H1 (cell line): ENCODE measurements around the gene SCGB1D4. TPM values are rescaled to one million over a fixed set of nuclear protein-coding genes. Genes with fewer than 3 reads are reported as not detected.
"Not testable (repeated sequence)": the region's sequence is repeated elsewhere in the genome, so short reads cannot be mapped to it uniquely, and the experiment has no call there.

Experiments
- CTCF ChIA-PET: fragments of 300-600 bp; sonication (Branson Sonifier 250); formaldehyde crosslinking; loops from one replicate; lab custom pipeline; 2021; ENCODE audit not compliant: partially characterized antibody; lab: Charles Lee
- POLR2A ChIA-PET: fragments of 300-600 bp; sonication (Branson Sonifier 250); formaldehyde crosslinking; loops from one replicate; lab custom pipeline; 2021; ENCODE audit warnings: inconsistent platforms; ENCODE audit not compliant: partially characterized antibody; lab: Charles Lee
- DNase-seq, 2 experiments: peaks; one replicate each; pipeline versions ENCODE4 v3.0.0 to v3.0.0-alpha.2; 2010 to 2022; ENCODE audit warnings: low spot score in 2 of 2, low read depth in 1 of 2, mixed read lengths in 1 of 2
- FAIRE-seq: peaks from 2 replicates; lab custom pipeline; 2011; peaks lifted over from hg19 to GRCh38; lab: Jason Lieb, UNC
- H2AFZ ChIP-seq: 2 replicates; pipeline ENCODE4 v1.8.1; 2012; ENCODE audit warnings: low read length, inconsistent platforms
- H2AK5ac ChIP-seq: 2 replicates; pipeline ENCODE4 v1.6.1; 2013; ENCODE audit warnings: low read depth, low read length
- H2BK120ac ChIP-seq: replicated peaks from 2 replicates; pipeline ENCODE3; 2013; ENCODE audit warnings: low read depth, low read length, inconsistent platforms
- H2BK12ac ChIP-seq: 2 replicates; pipeline ENCODE4 v1.6.1; 2013; ENCODE audit warnings: low read depth, low read length
- H2BK15ac ChIP-seq: 2 replicates; pipeline ENCODE4 v1.6.1; 2013; ENCODE audit warnings: low read length
- H2BK20ac ChIP-seq: 2 replicates; pipeline ENCODE4 v1.6.1; 2013; ENCODE audit warnings: low read length
- H2BK5ac ChIP-seq: 2 replicates; pipeline ENCODE4 v1.6.1; 2013; ENCODE audit warnings: low read depth, low read length
- H3K14ac ChIP-seq: 2 replicates; pipeline ENCODE4 v1.6.1; 2013; ENCODE audit warnings: inconsistent platforms; ENCODE audit not compliant: insufficient read length
- H3K18ac ChIP-seq: 2 replicates; pipeline ENCODE4 v1.6.1; 2013; ENCODE audit warnings: low read length; ENCODE audit errors: extremely low read depth
- H3K23ac ChIP-seq: 2 replicates; pipeline ENCODE4 v1.6.1; 2013; ENCODE audit warnings: inconsistent platforms; ENCODE audit not compliant: insufficient read length
- H3K23me2 ChIP-seq: 2 replicates; pipeline ENCODE4 v1.6.1; 2013; ENCODE audit warnings: low read depth, low read length
- H3K27ac ChIP-seq: 2 replicates; pipeline ENCODE4 v1.6.1; 2011; ENCODE audit warnings: low read depth, low read length, inconsistent platforms
- H3K27me3 ChIP-seq, 4 experiments: replicated peaks in 1 of 4; 1 replicate in 1 of 4; 2 replicates in 3 of 4; pipeline versions ENCODE4 v1.6.1 to v1.8.1; 2011 to 2013; ENCODE audit warnings: low read length in 3 of 4, mild to moderate bottlenecking in 3 of 4, inconsistent platforms in 2 of 4, mixed read lengths in 2 of 4, moderate library complexity in 1 of 4; ENCODE audit not compliant: control insufficient read depth in 3 of 4, insufficient read depth in 3 of 4; ENCODE audit errors: extremely low read depth in 1 of 4
- H3K36me3 ChIP-seq, 4 experiments: 2 replicates each; pipeline versions ENCODE4 v1.6.1 to v1.8.1; 2011 to 2013; ENCODE audit warnings: mild to moderate bottlenecking in 4 of 4, low read length in 3 of 4, moderate library complexity in 2 of 4, control low read depth in 1 of 4, inconsistent platforms in 1 of 4; ENCODE audit not compliant: insufficient read depth in 4 of 4, control insufficient read depth in 2 of 4
- H3K4ac ChIP-seq: replicated peaks from 2 replicates; pipeline ENCODE3; 2013; ENCODE audit warnings: low read length, low read depth, mixed read lengths, inconsistent platforms; ENCODE audit not compliant: insufficient read length
- H3K4me1 ChIP-seq, 4 experiments: replicated peaks in 1 of 4; 1 replicate in 1 of 4; 2 replicates in 3 of 4; pipeline versions ENCODE4 v1.6.1 to v1.8.1; 2011 to 2013; ENCODE audit warnings: low read length in 3 of 4, inconsistent platforms in 2 of 4, mixed read lengths in 1 of 4; ENCODE audit not compliant: insufficient read depth in 4 of 4, control insufficient read depth in 3 of 4
- H3K4me2 ChIP-seq, 2 experiments: 2 replicates each; pipeline versions ENCODE4 v1.6.1 to v1.8.1; 2011 to 2013; ENCODE audit warnings: low read depth in 2 of 2, low read length in 2 of 2, control low read depth in 1 of 2, inconsistent platforms in 1 of 2, mild to moderate bottlenecking in 1 of 2; ENCODE audit not compliant: insufficient read depth in 1 of 2
- H3K4me3 ChIP-seq, 4 experiments: fragments of 200-600, 300-600 bp in 1 of 4; sonication (generic), shearing (Covaris generic), sonication (Bioruptor Twin) in 1 of 4; 2 replicates each; pipeline versions ENCODE4 v1.5.1 to v1.8.1; 2011 to 2016; ENCODE audit warnings: low read length in 4 of 4, low read depth in 3 of 4, control low read depth in 2 of 4, inconsistent platforms in 2 of 4, mild to moderate bottlenecking in 2 of 4, mixed read lengths in 1 of 4, moderate library complexity in 1 of 4; ENCODE audit not compliant: insufficient read depth in 2 of 4; ENCODE audit errors: extremely low read depth in 1 of 4
- H3K56ac ChIP-seq: replicated peaks from 2 replicates; pipeline ENCODE3; 2013; ENCODE audit warnings: low read depth, mild to moderate bottlenecking, mixed read lengths, low read length, inconsistent platforms; ENCODE audit not compliant: insufficient read length
- H3K79me1 ChIP-seq: 2 replicates; pipeline ENCODE4 v1.6.1; 2013; ENCODE audit warnings: low read depth, low read length, control low read depth
- H3K79me2 ChIP-seq, 2 experiments: 2 replicates each; pipeline versions ENCODE4 v1.6.1 to v1.8.1; 2012 to 2013; ENCODE audit warnings: low read length in 2 of 2, mild to moderate bottlenecking in 2 of 2, inconsistent platforms in 1 of 2; ENCODE audit not compliant: insufficient read depth in 2 of 2, control insufficient read depth in 1 of 2
- H3K9ac ChIP-seq, 4 experiments: replicated peaks in 1 of 4; 1 replicate in 1 of 4; 2 replicates in 3 of 4; pipeline versions ENCODE4 v1.6.1 to v1.8.1; 2011 to 2013; ENCODE audit warnings: low read depth in 3 of 4, low read length in 3 of 4, control low read depth in 2 of 4, mild to moderate bottlenecking in 2 of 4, moderate library complexity in 2 of 4, inconsistent platforms in 1 of 4; ENCODE audit errors: extremely low read depth in 1 of 4
- H3K9me3 ChIP-seq, 2 experiments: 2 replicates each; pipeline versions ENCODE4 v1.6.1 to v1.8.1; 2012 to 2013; ENCODE audit warnings: mild to moderate bottlenecking in 2 of 2, moderate library complexity in 2 of 2, control low read depth in 1 of 2, inconsistent platforms in 1 of 2, low read depth in 1 of 2, low read length in 1 of 2, mixed read lengths in 1 of 2; ENCODE audit not compliant: insufficient read depth in 2 of 2
- H4K20me1 ChIP-seq, 2 experiments: replicated peaks in 1 of 2; 2 replicates each; pipeline versions ENCODE3 to v1.8.1; 2011 to 2013; ENCODE audit warnings: inconsistent platforms in 2 of 2, low read length in 2 of 2, mild to moderate bottlenecking in 1 of 2; ENCODE audit not compliant: insufficient read depth in 2 of 2, control insufficient read depth in 1 of 2
- H4K5ac ChIP-seq: 2 replicates; pipeline ENCODE4 v1.6.1; 2013; ENCODE audit warnings: low read length, low read depth, mixed read lengths, inconsistent platforms; ENCODE audit not compliant: insufficient read length
- H4K8ac ChIP-seq: 2 replicates; pipeline ENCODE4 v1.8.0; 2013; ENCODE audit warnings: mild to moderate bottlenecking, moderate library complexity, low read length, inconsistent platforms; ENCODE audit not compliant: insufficient read depth; ENCODE audit errors: extremely low read depth
- H4K91ac ChIP-seq: replicated peaks from 2 replicates; pipeline ENCODE3; 2013; ENCODE audit warnings: low read length, mixed read lengths, inconsistent platforms; ENCODE audit not compliant: insufficient read length
- EP300 ChIP-seq, 2 experiments: IDR thresholded peaks; 1 replicate in 1 of 2; 2 replicates in 1 of 2; pipeline ENCODE4 v1.6.1; 2011 to 2012; ENCODE audit warnings: low read depth in 2 of 2, low read length in 2 of 2, mild to moderate bottlenecking in 2 of 2, borderline replicate concordance in 1 of 2, inconsistent platforms in 1 of 2, moderate library complexity in 1 of 2
- MAFK ChIP-seq: IDR thresholded peaks from 2 replicates; pipeline ENCODE4 v1.6.1; 2012; ENCODE audit warnings: low read depth, mild to moderate bottlenecking, improper control_type of control experiment, low read length
- RXRA ChIP-seq: IDR thresholded peaks from 2 replicates; pipeline ENCODE4 v1.6.1; 2011; ENCODE audit warnings: low read depth, mild to moderate bottlenecking, low read length, moderate library complexity; ENCODE audit not compliant: insufficient read depth
- WGBS, 2 experiments: shearing (Covaris generic) in 1 of 2; methylation state at CpG; one replicate each; pipeline versions ENCODE4 v1.1.6 to v1.1.7; 2013 to 2015; ENCODE audit warnings: low lambda C conversion rate in 2 of 2, mixed read lengths in 2 of 2, inconsistent platforms in 1 of 2, low coverage in 1 of 2, missing lambda C conversion rate in 1 of 2; ENCODE audit not compliant: insufficient replicate concordance in 2 of 2, insufficient coverage in 1 of 2, insufficient read length in 1 of 2; ENCODE audit errors: extremely low coverage in 1 of 2, missing lambda C conversion rate in 1 of 2; 5-methylcytosine and 5-hydroxymethylcytosine counted together
- polyA plus RNA-seq, 7 experiments: library from polyadenylated mRNA; depleted of rRNA in 3 of 7; stranded (reverse) in 5 of 7; unstranded in 2 of 7; fragments of >200 nt in 5 of 7; fragments of 200-250 nt in 2 of 7; gene quantifications; 1 replicate in 5 of 7; 2 replicates in 1 of 7; 4 replicates in 1 of 7; pipeline versions ENCODE4 v1.2.1 to v1.2.3, GENCODE V29; 2011 to 2013; ENCODE audit warnings: missing spikeins in 2 of 7, mixed read lengths in 2 of 7
- total RNA-seq: library from RNA; stranded (reverse); fragmentation: NEBNext Ultra II Directional; extraction: Animal tissue kit (Norgen Biotek cat#: 25700); gene quantifications from 2 replicates; pipeline ENCODE4 v1.2.1, GENCODE V29; 2021

The SCGB1D4 gene
- total and polyA plus RNA-seq, 2 of the 8 experiments (the other 6 are each of a cell fraction or from before 2014, with no cell fraction given): not detected

- TF ChIP-seq RXRA: no peak
- TF ChIP-seq MAFK: no peak
- TF ChIP-seq EP300 (IDR thresholded peaks at IDR 0.05; ENCODE audit: borderline replicate concordance in 1 of 2, low read depth in 2 of 2, low read length in 2 of 2): no peak
- TF ChIP-seq, all 59 proteins: peak for 0
Observed at GRCh38 chr11:62333768-62334167, 34.9 kb upstream of the SCGB1D4 start (continued).

- H3K18ac ChIP-seq, H4K20me1 ChIP-seq, H3K27me3 ChIP-seq, H2AK5ac ChIP-seq, H3K4ac ChIP-seq, H2BK120ac ChIP-seq, H3K27ac ChIP-seq, H2BK20ac ChIP-seq, H3K36me3 ChIP-seq, H3K4me1 ChIP-seq, H3K4me3 ChIP-seq, DNase-seq, H3K79me2 ChIP-seq, H2AFZ ChIP-seq, H2BK5ac ChIP-seq, H2BK15ac ChIP-seq, H4K5ac ChIP-seq, H3K9me3 ChIP-seq, H3K23ac ChIP-seq, H3K56ac ChIP-seq, H3K79me1 ChIP-seq, H2BK12ac ChIP-seq, H4K8ac ChIP-seq, H4K91ac ChIP-seq, H3K23me2 ChIP-seq, POLR2A ChIA-PET, H3K9ac ChIP-seq, H3K4me2 ChIP-seq, H3K14ac ChIP-seq, FAIRE-seq: not testable (repeated sequence)
- CTCF ChIA-PET: interaction anchor here (1.1 kb wide), 1 partner anchor 9 kb away, joined by 4 read pairs; no protein-coding TSS in a partner anchor
- WGBS, 2 experiments: 77 to 100% methylated on average over 1 to 3 of the region's 3 CpGs
Observed at GRCh38 chr11:62331264-62331663, 32.4 kb upstream of the SCGB1D4 start.
